ENCODE results near the gene AFF2.

GRCh38 chrX:148961985-148962384, 461.6 kb downstream of the AFF2 start:
- TF ChIP-seq CTCF (IDR thresholded peaks at IDR 0.05) (no peak), POLR2A (IDR thresholded peaks at IDR 0.05) (no peak)
